Stimulated activated CD8-positive, alpha-beta memory T cell treated with anti-CD3 and anti-CD28 coated beads, Interleukin-12 subunit alpha, Interleukin-12 subunit beta, amount 100 ng/mL, for 4 hours (primary cell): ENCODE data around the gene EEF1G.
"Not testable (repeated sequence)": the region's sequence is repeated elsewhere in the genome, so short reads cannot be mapped to it uniquely, and the experiment has no call there.

Source experiments
- DNase-seq: peaks from one replicate; pipeline ENCODE4 v3.0.0-alpha.2; 2020; ENCODE audit warnings: low read depth

EEF1G gene

DNA sequence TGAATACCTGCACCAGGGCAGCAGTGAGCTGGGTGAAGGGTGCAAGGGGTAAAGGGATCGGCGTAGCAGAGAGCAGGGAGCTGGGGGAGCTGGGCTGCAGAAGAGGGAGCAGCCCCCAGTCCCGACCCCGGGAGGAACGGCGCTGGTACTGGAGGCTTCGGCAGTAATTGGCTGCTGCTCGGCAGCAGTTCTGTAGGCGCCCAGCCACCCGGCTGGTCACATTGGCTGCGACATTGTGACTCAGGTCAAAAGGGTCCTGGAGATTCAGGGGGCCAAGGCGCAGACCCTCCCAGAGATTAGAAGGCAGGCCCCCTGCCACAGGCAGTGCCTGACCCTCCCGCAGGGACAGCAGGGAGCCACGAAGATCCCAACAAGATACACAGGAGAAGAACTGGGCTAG, 2.1 kb upstream of the EEF1G start:
- DNase-seq: no peak

GRCh38 chr11:62575156-62575555, 1.5 kb upstream of the EEF1G start:
- DNase-seq: no peak

DNA sequence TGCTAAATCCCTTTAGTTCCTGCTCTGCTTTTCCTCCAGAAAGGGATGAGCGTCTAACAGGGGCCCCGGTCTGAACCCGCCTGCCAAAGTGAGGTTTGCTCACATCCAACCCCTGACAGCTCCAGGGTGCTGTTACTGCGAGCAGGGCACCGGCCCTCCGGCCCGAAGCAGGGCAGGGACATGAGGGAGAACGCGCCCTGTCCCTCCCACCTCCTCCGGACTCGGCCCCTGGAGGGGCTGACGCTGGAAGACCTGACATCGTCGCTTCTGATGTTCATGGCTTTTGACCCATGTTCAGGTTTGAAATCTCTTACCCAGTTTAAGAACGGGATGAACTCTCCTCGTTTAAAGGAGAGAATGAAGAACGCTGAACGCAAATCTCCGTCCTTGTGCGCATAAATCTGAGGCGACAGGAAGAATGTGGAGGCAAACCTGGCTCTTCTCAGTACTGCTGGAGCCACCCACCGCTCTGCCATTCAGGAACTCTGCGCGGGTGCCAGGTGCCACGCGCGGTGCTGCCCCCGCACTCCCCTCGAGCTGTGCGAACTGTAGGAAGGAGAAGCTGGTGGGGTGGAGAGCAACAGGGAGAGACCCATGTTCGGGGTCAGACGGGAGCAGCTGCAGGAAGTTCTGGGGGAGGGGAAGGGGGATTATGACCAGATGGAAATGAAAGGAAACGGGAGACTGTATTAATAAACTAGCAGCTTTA, 826 bp upstream of the EEF1G start:
- no peak for DNase-seq

DNA sequence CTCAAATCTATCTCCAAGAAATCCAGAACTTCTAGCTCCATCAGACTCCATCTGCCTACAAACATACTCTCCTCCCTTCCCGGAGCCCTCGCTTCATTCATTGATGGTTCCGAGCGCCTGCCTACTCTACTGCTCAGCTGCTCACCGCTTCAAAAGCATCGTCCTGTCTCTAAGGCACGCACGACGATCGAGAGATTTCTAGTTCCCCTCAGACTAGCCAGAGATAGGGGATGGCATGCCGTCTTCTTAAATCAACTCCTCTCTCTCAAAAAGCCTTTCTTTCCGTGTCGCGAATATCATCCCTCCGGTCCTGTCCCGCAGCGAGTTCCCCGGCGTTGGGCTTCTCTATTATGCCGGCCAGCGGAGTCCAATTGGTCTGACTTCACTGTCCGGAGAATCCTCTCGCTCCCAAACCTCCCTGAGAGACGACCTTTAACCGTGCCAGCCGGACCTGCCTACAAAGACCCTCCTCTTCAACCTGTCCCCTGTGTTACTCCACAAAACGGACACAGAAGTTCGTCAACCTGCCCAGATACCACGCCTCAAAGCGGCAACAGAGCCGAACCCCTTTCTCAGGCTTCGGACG, 592 bp downstream of the EEF1G start:
- DNase-seq: no peak

- no peak for DNase-seq
These were observed 1.3 kb downstream of the EEF1G start for GRCh38 chr11:62572431-62572830.

- not testable (repeated sequence) for DNase-seq
These were observed 2.2 kb downstream of the EEF1G start for GRCh38 chr11:62571493-62571892.

DNA sequence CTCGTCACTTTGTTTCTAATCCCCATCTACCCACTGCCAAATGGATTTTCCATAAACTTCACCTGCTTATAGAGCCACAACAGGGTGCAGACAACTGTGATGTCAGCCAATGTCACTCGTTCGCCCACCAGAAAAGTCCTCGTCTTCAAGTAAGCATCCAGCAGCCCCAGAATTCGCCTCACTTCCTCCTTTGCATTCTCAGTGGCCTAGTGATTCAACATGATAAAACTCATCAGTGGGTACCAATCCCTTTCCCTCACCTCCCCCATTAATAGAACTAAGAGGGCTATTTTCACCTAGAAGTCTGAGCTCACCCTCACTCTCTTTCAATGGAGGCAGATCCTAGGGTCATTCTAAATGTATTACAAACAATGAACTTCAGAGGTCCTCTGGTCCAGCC, 2.8 kb downstream of the EEF1G start:
- not testable (repeated sequence) for DNase-seq

GRCh38 chr11:62569611-62570010, 4.1 kb downstream of the EEF1G start:
- no peak for DNase-seq

- no peak for DNase-seq
These were observed 6.6 kb downstream of the EEF1G start for GRCh38 chr11:62567018-62567633.

GRCh38 chr11:62566247-62566646, 7.4 kb downstream of the EEF1G start:
- DNase-seq: no peak

DNA sequence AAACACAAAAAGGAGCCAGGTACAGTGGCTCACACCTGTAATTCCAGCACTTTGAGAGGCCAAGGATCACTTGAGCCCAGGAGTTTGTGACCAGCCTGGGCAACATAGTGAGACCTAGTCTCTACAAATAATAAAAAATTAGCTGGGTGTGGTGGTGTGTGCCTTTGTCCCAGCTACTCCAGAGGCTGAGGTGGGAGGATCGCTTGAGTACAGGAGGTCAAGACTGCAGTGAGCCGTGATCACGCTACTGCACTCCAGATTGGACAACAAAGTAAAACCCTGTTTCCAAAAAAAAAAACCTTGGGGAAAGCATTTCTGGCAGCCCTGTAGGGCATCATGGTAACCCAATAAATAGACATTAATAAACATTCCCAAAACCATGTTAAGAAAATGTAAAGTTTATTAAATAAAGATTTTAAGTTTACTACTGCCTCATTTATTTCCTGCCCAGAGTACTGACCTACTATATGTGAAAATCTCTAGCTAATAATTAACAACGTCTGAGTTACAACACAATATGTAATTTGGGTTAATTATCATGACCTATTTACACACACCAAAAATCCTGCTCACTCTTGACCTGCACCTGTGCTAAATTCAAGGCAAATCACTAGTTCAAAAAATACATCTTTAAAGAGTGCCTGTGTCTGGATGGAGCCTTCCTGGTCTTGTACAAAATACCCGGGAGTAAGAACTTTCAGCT, 8.4 kb downstream of the EEF1G start:
- no peak for DNase-seq

DNA sequence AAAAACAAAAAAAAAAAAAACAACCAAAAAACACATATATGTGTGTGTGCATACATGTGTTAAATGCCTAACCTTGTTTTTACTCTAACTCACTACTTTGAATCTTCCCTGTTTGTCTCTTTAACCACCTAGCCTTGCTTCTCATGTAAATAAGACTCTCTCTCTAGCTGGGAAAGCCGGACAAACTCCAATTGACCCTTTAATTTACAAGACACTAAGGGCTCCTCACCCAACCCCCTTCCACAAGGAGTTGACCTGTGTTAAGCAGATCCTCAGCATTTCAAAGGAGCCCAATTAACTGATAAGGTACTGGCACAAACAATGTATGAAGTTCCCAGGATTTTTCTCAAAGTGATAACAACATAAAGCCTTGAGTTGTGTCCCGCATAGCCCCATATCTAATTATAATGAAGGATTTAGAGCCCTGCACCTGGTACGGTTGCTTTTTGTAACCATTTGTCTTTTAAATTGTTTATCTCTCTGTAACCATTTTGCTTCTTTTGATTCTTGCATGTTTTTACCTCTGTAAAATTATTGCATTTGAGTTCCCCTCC, 11.9 kb downstream of the EEF1G start:
- DNase-seq: not testable (repeated sequence)

DNA sequence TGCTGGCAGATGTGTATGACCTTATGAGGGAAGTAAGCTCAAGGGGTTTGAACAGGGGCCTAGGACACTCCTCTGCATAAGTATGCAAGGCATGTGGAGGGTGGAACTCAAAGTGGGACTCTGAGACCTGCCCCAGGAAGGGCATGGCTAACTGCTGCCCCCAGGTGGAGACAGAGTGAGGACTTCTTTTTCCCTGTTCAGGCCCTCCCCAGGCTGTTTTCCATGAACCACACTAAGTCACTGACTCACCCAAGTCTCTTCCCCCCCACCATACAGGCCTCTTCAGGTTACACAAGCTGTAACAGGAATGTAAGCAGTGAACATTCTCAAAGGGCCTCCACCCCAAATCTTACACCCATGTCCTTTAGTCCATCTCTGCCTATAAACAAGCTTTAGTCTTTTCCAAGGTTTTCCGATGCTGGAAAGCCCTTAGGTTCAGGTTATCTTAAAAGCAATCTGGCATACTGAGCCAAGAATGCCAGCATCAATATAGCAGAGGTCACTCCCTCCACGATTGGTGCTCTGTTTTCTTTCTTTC, 13.1 kb downstream of the EEF1G start:
- DNase-seq: no peak

GRCh38 chr11:62559626-62560025, 14.1 kb downstream of the EEF1G start:
- not testable (repeated sequence) for DNase-seq

DNA sequence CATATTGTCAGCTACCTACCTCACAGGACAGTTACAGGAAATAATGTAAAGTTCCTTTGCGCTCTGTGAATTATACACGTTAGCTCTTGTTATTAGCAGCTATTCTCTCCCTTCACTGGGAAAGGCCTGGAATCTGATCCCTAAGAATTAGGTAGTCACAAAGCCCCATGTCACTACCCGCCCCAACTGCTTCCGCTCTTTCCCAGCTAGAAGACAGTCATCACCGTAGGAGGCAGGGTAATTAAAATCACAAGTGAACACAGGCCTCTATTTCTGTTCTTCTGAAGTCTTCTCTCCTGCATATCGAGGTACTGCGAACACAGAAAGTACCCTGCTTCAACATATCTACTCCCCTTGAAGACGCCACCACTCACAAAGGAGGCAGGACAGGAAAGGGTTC, 14.5 kb downstream of the EEF1G start:
- no peak for DNase-seq

DNA sequence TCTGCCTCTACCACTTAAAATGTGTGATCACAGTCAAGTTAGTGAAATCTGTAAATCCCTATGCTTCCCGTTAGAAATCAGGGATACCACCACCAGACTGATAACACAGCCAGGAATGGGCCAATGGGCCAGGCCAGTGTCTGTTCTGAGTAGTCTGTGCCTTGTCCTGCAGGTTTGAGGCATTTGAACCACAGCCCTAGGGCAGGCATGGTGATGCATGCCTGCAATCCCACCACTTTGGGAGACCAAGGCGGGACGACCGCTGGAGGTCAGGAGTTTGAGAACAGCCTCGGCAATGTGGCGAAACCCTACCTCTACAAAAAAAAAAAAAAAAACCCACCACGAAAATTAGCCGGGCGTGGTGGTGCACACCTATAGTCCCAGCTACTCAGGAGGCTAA, 15.0 kb downstream of the EEF1G start:
- no peak for DNase-seq

- no peak for DNase-seq
These were observed 16.6 kb downstream of the EEF1G start for GRCh38 chr11:62556875-62557631.

- DNase-seq: peak; percentile 63
These were observed 17.4 kb downstream of the EEF1G start for GRCh38 chr11:62556108-62556874.

DNA sequence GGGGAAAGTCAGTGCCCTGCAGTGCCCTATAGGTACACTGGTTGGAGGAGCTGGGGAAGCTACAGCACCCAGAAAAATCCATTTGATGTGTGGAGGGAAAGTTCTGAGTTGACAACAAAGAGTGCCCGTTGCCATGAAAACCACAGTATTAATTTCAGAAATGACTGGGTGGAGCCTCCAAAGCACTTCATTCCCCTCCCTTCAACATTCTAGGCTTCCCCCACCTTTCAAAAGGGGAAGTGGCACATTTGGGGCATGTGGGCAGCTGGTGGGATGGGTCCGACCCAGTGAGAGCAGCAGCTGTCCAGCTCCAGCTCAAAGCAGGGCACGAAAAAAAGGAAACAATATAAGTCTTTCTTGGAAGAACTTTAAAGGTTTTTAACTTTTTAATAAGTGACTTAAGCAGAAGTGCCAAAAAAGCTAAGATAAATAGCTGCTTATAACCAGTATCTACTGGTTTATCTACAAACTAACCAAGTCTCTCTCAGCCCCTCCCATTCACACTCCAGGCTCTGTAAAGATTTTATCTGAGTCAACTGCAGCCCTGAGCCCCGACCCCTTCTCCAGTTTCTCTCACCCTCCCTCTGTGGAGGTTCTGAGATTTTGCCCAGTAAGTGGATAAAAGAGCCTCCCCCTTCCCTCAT, 18.1 kb downstream of the EEF1G start:
- no peak for DNase-seq
